ENCODE measurements around the gene TMEM109.

The TMEM109 gene

DNA sequence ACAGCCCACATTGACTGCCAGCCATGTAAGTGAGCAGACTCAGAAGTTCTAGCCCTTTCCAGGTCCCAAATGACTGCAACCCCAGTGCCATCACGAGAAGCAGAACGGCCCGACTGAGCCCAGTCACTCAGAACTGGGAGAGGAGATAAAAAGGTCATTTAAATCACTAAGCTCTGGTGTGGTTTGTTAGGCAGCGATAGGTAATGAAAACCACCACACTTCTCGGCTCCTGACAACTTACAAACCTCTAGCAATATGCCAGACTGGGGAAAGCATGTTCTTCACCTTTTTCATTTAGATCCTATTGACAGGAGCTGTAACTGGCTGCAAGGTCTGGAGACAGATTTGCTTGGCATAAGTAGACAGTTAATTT is 31.3 kb downstream of the TMEM109 start (continued):
- TF ChIP-seq, protein P1, sequence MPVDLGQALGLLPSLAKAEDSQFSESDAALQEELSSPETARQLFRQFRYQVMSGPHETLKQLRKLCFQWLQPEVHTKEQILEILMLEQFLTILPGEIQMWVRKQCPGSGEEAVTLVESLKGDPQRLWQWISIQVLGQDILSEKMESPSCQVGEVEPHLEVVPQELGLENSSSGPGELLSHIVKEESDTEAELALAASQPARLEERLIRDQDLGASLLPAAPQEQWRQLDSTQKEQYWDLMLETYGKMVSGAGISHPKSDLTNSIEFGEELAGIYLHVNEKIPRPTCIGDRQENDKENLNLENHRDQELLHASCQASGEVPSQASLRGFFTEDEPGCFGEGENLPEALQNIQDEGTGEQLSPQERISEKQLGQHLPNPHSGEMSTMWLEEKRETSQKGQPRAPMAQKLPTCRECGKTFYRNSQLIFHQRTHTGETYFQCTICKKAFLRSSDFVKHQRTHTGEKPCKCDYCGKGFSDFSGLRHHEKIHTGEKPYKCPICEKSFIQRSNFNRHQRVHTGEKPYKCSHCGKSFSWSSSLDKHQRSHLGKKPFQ (tag by site-specific recombination; IDR thresholded peaks at IDR 0.05): no peak
- no peak for TF ChIP-seq ZNF776 (tag by site-specific recombination; IDR thresholded peaks at IDR 0.05; ENCODE audit: borderline replicate concordance)

DNA sequence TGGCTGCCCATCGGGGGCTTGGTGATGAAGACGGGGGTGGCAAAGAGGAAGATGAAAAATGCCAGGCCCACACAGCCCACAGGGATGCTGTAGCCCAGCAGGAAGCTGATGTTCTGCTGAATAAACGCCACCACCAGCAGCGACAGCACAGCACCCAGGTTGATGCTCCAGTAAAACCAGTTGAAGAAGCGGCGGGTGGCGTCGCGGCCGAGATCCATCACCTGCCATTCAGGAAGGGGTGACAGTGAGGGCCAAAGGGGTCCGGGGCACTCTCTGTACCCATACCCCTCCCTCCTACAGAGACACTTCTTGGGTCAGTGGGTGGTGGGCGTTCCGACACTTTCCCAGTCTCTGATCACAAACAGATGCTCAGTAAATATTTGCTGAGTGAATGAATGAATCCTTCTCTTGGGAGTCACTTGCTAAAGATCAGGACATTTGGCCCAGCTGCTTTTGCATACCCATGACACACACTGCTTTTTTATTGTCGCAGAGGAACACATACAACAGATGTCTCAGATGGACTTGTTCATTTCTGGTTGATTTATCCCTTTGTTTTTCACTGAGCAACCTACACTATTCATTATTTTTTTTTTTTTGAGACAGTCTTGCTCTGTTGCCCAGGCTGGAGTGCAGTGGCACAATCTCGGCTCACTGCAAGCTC is 32.8 kb downstream of the TMEM109 start:
- TF ChIP-seq ZNF830 (tag by site-specific recombination; IDR thresholded peaks at IDR 0.05; ENCODE audit: low read depth) (no peak), ZNF664 (tag by site-specific recombination; IDR thresholded peaks at IDR 0.05) (no peak), ZNF510 (tag by site-specific recombination; IDR thresholded peaks at IDR 0.05; ENCODE audit: insufficient replicate concordance) (no peak), ZNF16 (tag by site-specific recombination; IDR thresholded peaks at IDR 0.05; ENCODE audit: low read depth) (no peak), ZNF660 (tag by site-specific recombination; IDR thresholded peaks at IDR 0.05) (no peak), ZNF214 (tag by site-specific recombination; IDR thresholded peaks at IDR 0.05; ENCODE audit: borderline replicate concordance) (no peak)
- H3K4me3 ChIP-seq (ENCODE audit: low read depth, low read length): no peak overlapping the region
- H3K4me1 ChIP-seq (ENCODE audit: control insufficient read depth, insufficient read depth, low read length): no peaks in the 10 kb centered on the region
- no peak overlapping the region for H3K27ac ChIP-seq (ENCODE audit: extremely low read depth, low read depth, low read length)
- H3K36me3 ChIP-seq (ENCODE audit: control insufficient read depth in 2 of 2, insufficient read depth in 1 of 2, low read length in 2 of 2): no peaks in the 10 kb centered on the region
- CTCF ChIA-PET: no interaction called here
- H3K9me3 ChIP-seq (ENCODE audit: control insufficient read depth, insufficient read depth, low read depth, low read length): no peaks in the 10 kb centered on the region
- POLR2A ChIA-PET: no interaction called here

DNA sequence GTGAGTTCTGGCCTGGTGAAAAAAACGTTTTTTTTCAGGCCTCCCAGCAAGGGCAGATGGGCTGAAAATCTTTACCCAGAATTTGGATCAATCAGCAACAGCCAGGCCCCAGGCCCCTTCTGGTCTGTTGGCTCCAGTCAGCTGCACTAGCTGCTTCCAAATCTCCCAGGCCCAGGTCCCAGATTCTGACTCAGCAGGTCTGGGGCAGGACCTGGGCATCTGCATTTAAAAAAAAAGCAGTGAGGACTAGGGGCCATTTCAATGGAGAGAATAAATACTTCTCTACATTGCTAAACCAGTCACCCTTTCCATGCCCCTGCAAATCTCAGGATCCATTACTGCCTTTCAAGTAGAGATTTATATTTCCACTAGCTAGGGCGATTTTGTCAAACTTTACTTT is 33.7 kb downstream of the TMEM109 start:
- ChIA-PET POLR2A (no interaction called here), CTCF (interaction anchor here (0.6 kb wide), 1 partner anchor 244 kb away, joined by 3 read pairs; no protein-coding TSS in a partner anchor)
- no peaks in the 10 kb centered on the region for H3K4me1 ChIP-seq (ENCODE audit: control insufficient read depth, insufficient read depth, low read length)
- no peaks in the 10 kb centered on the region for H3K36me3 ChIP-seq (ENCODE audit: control insufficient read depth in 2 of 2, insufficient read depth in 1 of 2, low read length in 2 of 2)
- H3K27ac ChIP-seq (ENCODE audit: extremely low read depth, low read depth, low read length): no peak overlapping the region
- no peaks in the 10 kb centered on the region for H3K9me3 ChIP-seq (ENCODE audit: control insufficient read depth, insufficient read depth, low read depth, low read length)
- no peak overlapping the region for H3K4me3 ChIP-seq (ENCODE audit: low read depth, low read length)
- TF ChIP-seq KLF10 (tag by site-specific recombination; IDR thresholded peaks at IDR 0.05): no peak
- TF ChIP-seq, protein P2, sequence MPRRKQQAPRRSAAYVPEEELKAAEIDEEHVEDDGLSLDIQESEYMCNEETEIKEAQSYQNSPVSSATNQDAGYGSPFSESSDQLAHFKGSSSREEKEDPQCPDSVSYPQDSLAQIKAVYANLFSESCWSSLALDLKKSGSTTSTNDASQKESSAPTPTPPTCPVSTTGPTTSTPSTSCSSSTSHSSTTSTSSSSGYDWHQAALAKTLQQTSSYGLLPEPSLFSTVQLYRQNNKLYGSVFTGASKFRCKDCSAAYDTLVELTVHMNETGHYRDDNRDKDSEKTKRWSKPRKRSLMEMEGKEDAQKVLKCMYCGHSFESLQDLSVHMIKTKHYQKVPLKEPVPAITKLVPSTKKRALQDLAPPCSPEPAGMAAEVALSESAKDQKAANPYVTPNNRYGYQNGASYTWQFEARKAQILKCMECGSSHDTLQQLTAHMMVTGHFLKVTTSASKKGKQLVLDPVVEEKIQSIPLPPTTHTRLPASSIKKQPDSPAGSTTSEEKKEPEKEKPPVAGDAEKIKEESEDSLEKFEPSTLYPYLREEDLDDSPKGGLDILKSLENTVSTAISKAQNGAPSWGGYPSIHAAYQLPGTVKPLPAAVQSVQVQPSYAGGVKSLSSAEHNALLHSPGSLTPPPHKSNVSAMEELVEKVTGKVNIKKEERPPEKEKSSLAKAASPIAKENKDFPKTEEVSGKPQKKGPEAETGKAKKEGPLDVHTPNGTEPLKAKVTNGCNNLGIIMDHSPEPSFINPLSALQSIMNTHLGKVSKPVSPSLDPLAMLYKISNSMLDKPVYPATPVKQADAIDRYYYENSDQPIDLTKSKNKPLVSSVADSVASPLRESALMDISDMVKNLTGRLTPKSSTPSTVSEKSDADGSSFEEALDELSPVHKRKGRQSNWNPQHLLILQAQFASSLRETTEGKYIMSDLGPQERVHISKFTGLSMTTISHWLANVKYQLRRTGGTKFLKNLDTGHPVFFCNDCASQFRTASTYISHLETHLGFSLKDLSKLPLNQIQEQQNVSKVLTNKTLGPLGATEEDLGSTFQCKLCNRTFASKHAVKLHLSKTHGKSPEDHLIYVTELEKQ (tag by site-specific recombination; IDR thresholded peaks at IDR 0.05; ENCODE audit: borderline replicate concordance): no peak
- TF ChIP-seq KLF16 (tag by site-specific recombination; IDR thresholded peaks at IDR 0.05): no peak
- no peak for TF ChIP-seq ZNF121 (tag by site-specific recombination; IDR thresholded peaks at IDR 0.05)
- no peak for TF ChIP-seq ZNF350 (tag by site-specific recombination; IDR thresholded peaks at IDR 0.05)
- TF ChIP-seq GLIS2 (tag by site-specific recombination; IDR thresholded peaks at IDR 0.05): no peak
- TF ChIP-seq ZNF654 (tag by site-specific recombination; IDR thresholded peaks at IDR 0.05; ENCODE audit: low read depth): no peak
- no peak for TF ChIP-seq SP3 (tag by site-specific recombination; IDR thresholded peaks at IDR 0.05)
- TF ChIP-seq REPIN1 (tag by site-specific recombination; IDR thresholded peaks at IDR 0.05; ENCODE audit: low read depth): no peak
- no peak for TF ChIP-seq ZNF311 (tag by site-specific recombination; IDR thresholded peaks at IDR 0.05; ENCODE audit: borderline replicate concordance)
- TF ChIP-seq, protein P3, sequence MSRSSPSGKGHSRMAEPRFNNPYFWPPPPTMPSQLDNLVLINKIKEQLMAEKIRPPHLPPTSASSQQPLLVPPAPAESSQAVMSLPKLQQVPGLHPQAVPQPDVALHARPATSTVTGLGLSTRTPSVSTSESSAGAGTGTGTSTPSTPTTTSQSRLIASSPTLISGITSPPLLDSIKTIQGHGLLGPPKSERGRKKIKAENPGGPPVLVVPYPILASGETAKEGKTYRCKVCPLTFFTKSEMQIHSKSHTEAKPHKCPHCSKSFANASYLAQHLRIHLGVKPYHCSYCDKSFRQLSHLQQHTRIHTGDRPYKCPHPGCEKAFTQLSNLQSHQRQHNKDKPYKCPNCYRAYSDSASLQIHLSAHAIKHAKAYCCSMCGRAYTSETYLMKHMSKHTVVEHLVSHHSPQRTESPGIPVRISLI (tag by site-specific recombination; IDR thresholded peaks at IDR 0.05): no peak
- no peak for TF ChIP-seq ZNF24 (tag by site-specific recombination; IDR thresholded peaks at IDR 0.05)
- TF ChIP-seq ZFHX2 (tag by site-specific recombination; conservative IDR thresholded peaks at IDR 0.05): no peak
- TF ChIP-seq, protein P4, sequence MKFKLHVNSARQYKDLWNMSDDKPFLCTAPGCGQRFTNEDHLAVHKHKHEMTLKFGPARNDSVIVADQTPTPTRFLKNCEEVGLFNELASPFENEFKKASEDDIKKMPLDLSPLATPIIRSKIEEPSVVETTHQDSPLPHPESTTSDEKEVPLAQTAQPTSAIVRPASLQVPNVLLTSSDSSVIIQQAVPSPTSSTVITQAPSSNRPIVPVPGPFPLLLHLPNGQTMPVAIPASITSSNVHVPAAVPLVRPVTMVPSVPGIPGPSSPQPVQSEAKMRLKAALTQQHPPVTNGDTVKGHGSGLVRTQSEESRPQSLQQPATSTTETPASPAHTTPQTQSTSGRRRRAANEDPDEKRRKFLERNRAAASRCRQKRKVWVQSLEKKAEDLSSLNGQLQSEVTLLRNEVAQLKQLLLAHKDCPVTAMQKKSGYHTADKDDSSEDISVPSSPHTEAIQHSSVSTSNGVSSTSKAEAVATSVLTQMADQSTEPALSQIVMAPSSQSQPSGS (tag by site-specific recombination; IDR thresholded peaks at IDR 0.05; ENCODE audit: low read depth): no peak
- TF ChIP-seq ZBTB17 (tag by site-specific recombination; IDR thresholded peaks at IDR 0.05): no peak
- TF ChIP-seq, protein P5, sequence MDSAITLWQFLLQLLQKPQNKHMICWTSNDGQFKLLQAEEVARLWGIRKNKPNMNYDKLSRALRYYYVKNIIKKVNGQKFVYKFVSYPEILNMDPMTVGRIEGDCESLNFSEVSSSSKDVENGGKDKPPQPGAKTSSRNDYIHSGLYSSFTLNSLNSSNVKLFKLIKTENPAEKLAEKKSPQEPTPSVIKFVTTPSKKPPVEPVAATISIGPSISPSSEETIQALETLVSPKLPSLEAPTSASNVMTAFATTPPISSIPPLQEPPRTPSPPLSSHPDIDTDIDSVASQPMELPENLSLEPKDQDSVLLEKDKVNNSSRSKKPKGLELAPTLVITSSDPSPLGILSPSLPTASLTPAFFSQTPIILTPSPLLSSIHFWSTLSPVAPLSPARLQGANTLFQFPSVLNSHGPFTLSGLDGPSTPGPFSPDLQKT (IDR thresholded peaks at IDR 0.05; ENCODE audit: borderline replicate concordance, low read depth, low read length): no peak
- TF ChIP-seq ZNF394 (tag by site-specific recombination; IDR thresholded peaks at IDR 0.05; ENCODE audit: borderline replicate concordance): no peak

Measured in HEK293 (cell line).